GM12892 (cell line): ENCODE results near the gene UNCX.
A peak's percentile ranks its signal among the peaks of the same experiment; 100 is the strongest.

ENCODE experiments used
- DNase-seq: peaks from one replicate; pipeline ENCODE4 v3.0.0; 2011; ENCODE audit not compliant: insufficient read length
- FAIRE-seq: peaks from 2 replicates; lab custom pipeline; 2011; peaks lifted over from hg19 to GRCh38; lab: Jason Lieb, UNC
- POLR2A ChIP-seq: IDR thresholded peaks from 2 replicates; pipeline ENCODE4 v1.6.1; 2011; ENCODE audit warnings: low read depth, low read length, control low read depth
- POLR2AphosphoS5 ChIP-seq: IDR thresholded peaks from 2 replicates; pipeline ENCODE4 v1.6.1; 2011; ENCODE audit warnings: low read depth, low read length, control low read depth
- TAF1 ChIP-seq: IDR thresholded peaks from 2 replicates; pipeline ENCODE4 v1.6.1; 2011; ENCODE audit warnings: low read depth, mild to moderate bottlenecking, control low read depth, low read length, borderline replicate concordance

UNCX gene

GRCh38 chr7:1220977-1221745, 11.5 kb upstream of the UNCX start:
- DNase-seq (no peak), FAIRE-seq (no peak)
- TF ChIP-seq TAF1, result no peak

- TF ChIP-seq POLR2AphosphoS5 (no peak), POLR2A (no peak), TAF1 (no peak)
- FAIRE-seq (no peak), DNase-seq (no peak)
Observed at GRCh38 chr7:1223196-1223981, 9.3 kb upstream of the UNCX start.

GRCh38 chr7:1224086-1224716, 8.5 kb upstream of the UNCX start:
- no peak for FAIRE-seq
- DNase-seq, result no peak

GRCh38 chr7:1225030-1225429, 7.6 kb upstream of the UNCX start:
- TF ChIP-seq POLR2A, result no peak
- no peak for TF ChIP-seq POLR2AphosphoS5
- TF ChIP-seq TAF1, result no peak
- DNase-seq (no peak), FAIRE-seq (no peak)

More at GRCh38 chr7:1224086-1224716, 8.5 kb upstream of the UNCX start:
- TF ChIP-seq POLR2A (no peak), TAF1 (no peak), POLR2AphosphoS5 (no peak)

GRCh38 chr7:1225441-1226185, 7.1 kb upstream of the UNCX start:
- peak; percentile 69 for DNase-seq
- no peak for FAIRE-seq
- TF ChIP-seq POLR2AphosphoS5 (no peak), POLR2A (no peak), TAF1 (no peak)

GRCh38 chr7:1226186-1226901, 6.3 kb upstream of the UNCX start:
- TF ChIP-seq POLR2A (no peak), POLR2AphosphoS5 (no peak), TAF1 (no peak)
- DNase-seq, result no peak
- no peak for FAIRE-seq

GRCh38 chr7:1227071-1227804, 5.4 kb upstream of the UNCX start:
- TF ChIP-seq POLR2A (no peak), POLR2AphosphoS5 (no peak), TAF1 (no peak)
- DNase-seq (no peak), FAIRE-seq (no peak)

GRCh38 chr7:1227814-1228544, 4.7 kb upstream of the UNCX start:
- no peak for FAIRE-seq
- no peak for TF ChIP-seq TAF1
- no peak for TF ChIP-seq POLR2A
- no peak for TF ChIP-seq POLR2AphosphoS5

GRCh38 chr7:1228545-1229201, 4.0 kb upstream of the UNCX start:
- DNase-seq, result no peak
- no peak for FAIRE-seq
- TF ChIP-seq TAF1 (no peak), POLR2AphosphoS5 (no peak), POLR2A (no peak)

More at GRCh38 chr7:1227814-1228544, 4.7 kb upstream of the UNCX start:
- no peak for DNase-seq
